NOMO-1 (cell line): ENCODE data around the gene MYO9B.
A peak's percentile ranks its signal among the peaks of the same experiment; 100 is the strongest.

Source experiments
- DNase-seq, 2 experiments: peaks; one replicate each; lab custom pipeline; 2025; ENCODE audit not compliant: unreplicated experiment in 2 of 2; lab: John Stamatoyannopoulos, UW

Gene MYO9B

GRCh38 chr19:17061205-17061604 is 14.4 kb upstream of the MYO9B start:
- no peak for DNase-seq

GRCh38 chr19:17061691-17062090 is 13.9 kb upstream of the MYO9B start:
- no peak for DNase-seq

GRCh38 chr19:17063428-17063827 is 12.1 kb upstream of the MYO9B start:
- no peak for DNase-seq

GRCh38 chr19:17069193-17069592 is 6.4 kb upstream of the MYO9B start:
- DNase-seq: no peak

GRCh38 chr19:17070421-17070820 is 5.2 kb upstream of the MYO9B start:
- DNase-seq: no peak

- no peak for DNase-seq
These were observed 4.7 kb upstream of the MYO9B start for GRCh38 chr19:17070912-17071311.

- DNase-seq: no peak
These were observed 1.5 kb upstream of the MYO9B start for GRCh38 chr19:17073869-17074633.

GRCh38 chr19:17074634-17075034 is 943 bp upstream of the MYO9B start:
- DNase-seq: no peak

GRCh38 chr19:17075864-17076542 is 426 bp downstream of the MYO9B start:
- DNase-seq: peak; percentile 21 to 27

- no peak for DNase-seq
These were observed 990 bp downstream of the MYO9B start for GRCh38 chr19:17076543-17076991.

GRCh38 chr19:17077447-17078028 is 2.0 kb downstream of the MYO9B start:
- DNase-seq: no peak

GRCh38 chr19:17078036-17078919 is 2.7 kb downstream of the MYO9B start:
- DNase-seq: no peak

GRCh38 chr19:17078920-17079709 is 3.5 kb downstream of the MYO9B start:
- DNase-seq: no peak

- no peak for DNase-seq
These were observed 4.3 kb downstream of the MYO9B start for GRCh38 chr19:17079710-17080439.

- DNase-seq: no peak
These were observed 4.8 kb downstream of the MYO9B start for GRCh38 chr19:17080440-17080801.

GRCh38 chr19:17081672-17082630 is 6.4 kb downstream of the MYO9B start:
- no peak for DNase-seq

GRCh38 chr19:17086120-17086519 is 10.5 kb downstream of the MYO9B start:
- DNase-seq: no peak

- DNase-seq: no peak
These were observed 11.3 kb downstream of the MYO9B start for GRCh38 chr19:17086834-17087233.
